Measurements from ENCODE around the gene SELENOS.

The SELENOS gene

DNA sequence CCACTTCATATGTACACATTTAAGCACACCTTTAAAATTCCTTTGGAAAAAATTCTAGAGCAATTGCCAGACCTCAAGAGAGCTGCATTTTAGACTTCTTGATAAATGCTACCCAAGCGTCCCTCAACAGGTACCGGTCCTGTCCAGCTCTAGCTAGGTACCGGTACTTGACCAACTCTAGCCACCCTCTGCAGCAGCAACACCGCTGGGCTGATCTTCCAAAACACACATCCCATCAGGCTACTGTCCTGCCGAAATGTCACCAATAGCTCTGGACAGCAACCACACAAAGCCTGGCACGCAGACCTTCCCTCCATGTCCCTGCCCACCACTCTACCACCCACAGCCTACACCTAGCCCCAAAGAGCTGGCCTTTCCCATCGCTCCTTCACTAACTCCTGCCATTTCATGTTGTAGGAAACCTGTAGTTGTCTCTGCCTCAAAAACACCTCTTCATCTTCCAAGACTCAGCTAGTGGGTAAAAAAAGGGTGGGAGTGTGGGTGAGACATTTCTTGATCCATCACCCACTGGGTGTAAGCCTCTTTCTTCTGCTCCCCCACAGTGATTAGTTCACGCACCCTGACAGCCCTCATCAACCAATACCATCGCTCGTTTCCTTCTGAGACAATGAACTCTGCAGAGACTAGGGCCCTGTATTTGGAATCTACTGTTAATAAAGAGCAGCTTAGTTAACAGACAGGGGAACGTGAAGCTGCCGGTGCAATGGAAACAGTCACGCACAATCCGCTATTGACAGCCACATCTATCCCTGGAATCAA lies 32.2 kb downstream of the SELENOS start:
- H3K9me3 ChIP-seq (replicated peaks; ENCODE audit: insufficient read depth, low read length), result no peaks in the 10 kb centered on the region
- no peak overlapping the region for H2AFZ ChIP-seq (ENCODE audit: low read length)
- no peak overlapping the region for H3K4me3 ChIP-seq (ENCODE audit: low read length)
- DNase-seq, result no peak
- H3K4me2 ChIP-seq (ENCODE audit: low read depth, low read length), result peak overlapping the region; percentile 12; the same call in 1 of the 2 replicates
- peaks cover 58% of the 10 kb centered on the region for H3K4me1 ChIP-seq (ENCODE audit: low read length)
- H3K9me2 ChIP-seq (replicated peaks; ENCODE audit: insufficient read depth, low read length), result no peaks in the 10 kb centered on the region
- H4K20me1 ChIP-seq (ENCODE audit: insufficient read depth, low read length), result no peaks in the 10 kb centered on the region
- peaks cover 32% of the 10 kb centered on the region for H3F3A ChIP-seq (ENCODE audit: insufficient read depth, low read length)
- H3K79me2 ChIP-seq (ENCODE audit: low read length), result peaks cover 100% of the 10 kb centered on the region
- peaks cover 13% of the 10 kb centered on the region for H3K36me3 ChIP-seq (replicated peaks; ENCODE audit: insufficient read depth, low read length)
- H3K9ac ChIP-seq (ENCODE audit: low read length), result no peak overlapping the region
- peak overlapping the region; percentile 7; the same call in 1 of the 2 replicates for H3K27ac ChIP-seq (ENCODE audit: low read length)
- H3K27me3 ChIP-seq (replicated peaks; ENCODE audit: insufficient read depth, low read length), result no peaks in the 10 kb centered on the region
- TF ChIP-seq EZH2phosphoT487 (IDR thresholded peaks at IDR 0.05; ENCODE audit: low read length), result no peak

DNA sequence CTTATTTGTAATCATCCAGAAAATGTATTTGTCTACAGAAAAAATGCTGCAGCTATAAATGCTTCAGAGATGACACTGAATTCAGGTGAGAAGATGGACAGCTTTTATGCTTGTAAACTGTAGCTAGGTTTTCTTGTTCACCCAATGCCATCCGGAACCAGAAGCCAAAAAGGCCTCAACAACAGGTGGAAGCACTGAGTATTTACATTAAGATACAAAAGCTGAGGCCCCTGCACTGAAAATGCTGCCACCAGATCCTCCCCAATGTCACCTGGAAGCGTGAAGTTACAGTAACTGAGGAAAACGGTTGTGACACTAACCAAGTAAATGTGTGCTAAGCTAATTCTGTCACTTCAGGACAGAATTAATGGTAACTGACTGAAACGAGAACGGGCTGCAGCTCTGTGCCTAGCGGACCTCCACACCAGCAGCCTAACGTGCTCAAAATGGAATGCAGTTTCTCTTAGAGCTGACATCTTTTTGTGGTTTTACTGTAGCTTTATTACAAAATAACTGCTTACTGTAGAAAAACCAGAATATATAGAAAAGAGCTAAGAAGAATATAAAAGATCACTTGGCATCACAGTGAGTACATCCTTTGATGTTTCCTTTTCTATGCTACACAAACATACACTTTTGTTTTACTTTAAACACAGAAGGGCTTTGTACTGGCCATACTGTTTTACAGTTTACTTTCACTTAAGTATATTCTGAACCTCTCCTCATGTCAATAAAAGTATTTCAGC lies 33.1 kb downstream of the SELENOS start:
- peaks cover 53% of the 10 kb centered on the region for H3K4me1 ChIP-seq (ENCODE audit: low read length)

DNA sequence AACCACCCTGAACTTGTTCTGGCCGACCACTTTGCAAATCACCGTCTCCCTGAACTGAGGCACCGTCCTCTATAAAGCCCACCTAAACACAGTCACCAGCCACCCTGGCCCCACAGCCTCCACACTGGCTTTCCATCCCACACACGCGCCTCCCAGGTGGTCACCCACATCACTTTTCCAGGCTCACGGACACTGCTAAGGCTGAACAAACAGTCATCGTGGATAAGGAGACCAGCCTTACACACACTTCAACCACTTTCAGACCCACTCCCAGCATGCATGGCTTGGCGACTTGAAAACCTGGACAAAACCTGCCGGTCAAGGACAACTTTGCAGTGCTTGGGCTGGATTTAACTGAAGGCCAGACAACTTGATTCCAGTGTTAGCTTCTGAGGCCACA lies 33.9 kb downstream of the SELENOS start:
- Histone ChIP-seq H3K4me1 (ENCODE audit: low read length) (peaks cover 53% of the 10 kb centered on the region), H3K4me2 (ENCODE audit: low read depth, low read length) (peak overlapping the region; percentile 40; the same call in 1 of the 2 replicates), H3F3A (ENCODE audit: insufficient read depth, low read length) (peaks cover 32% of the 10 kb centered on the region), H3K27ac (ENCODE audit: low read length) (peak overlapping the region; percentile 72; the same call in 1 of the 2 replicates), H3K79me2 (ENCODE audit: low read length) (peaks cover 100% of the 10 kb centered on the region), H3K27me3 (replicated peaks; ENCODE audit: insufficient read depth, low read length) (no peaks in the 10 kb centered on the region), H2AFZ (ENCODE audit: low read length) (no peak overlapping the region), H3K4me3 (ENCODE audit: low read length) (0 out of 2 replicates have a peak overlapping the region, but pooled peaks have one; percentile 9), H3K9ac (ENCODE audit: low read length) (no peak overlapping the region), H3K36me3 (replicated peaks; ENCODE audit: insufficient read depth, low read length) (peaks cover 13% of the 10 kb centered on the region), H4K20me1 (ENCODE audit: insufficient read depth, low read length) (no peaks in the 10 kb centered on the region), H3K9me2 (replicated peaks; ENCODE audit: insufficient read depth, low read length) (no peaks in the 10 kb centered on the region), H3K9me3 (replicated peaks; ENCODE audit: insufficient read depth, low read length) (no peaks in the 10 kb centered on the region)
- DNase-seq, result no peak
- no peak for TF ChIP-seq EZH2phosphoT487 (IDR thresholded peaks at IDR 0.05; ENCODE audit: low read length)
- TF ChIP-seq EZH2 (optimal IDR thresholded peaks at IDR 0.05; ENCODE audit: low read depth, low read length), result no peak
- TF ChIP-seq, protein P1, sequence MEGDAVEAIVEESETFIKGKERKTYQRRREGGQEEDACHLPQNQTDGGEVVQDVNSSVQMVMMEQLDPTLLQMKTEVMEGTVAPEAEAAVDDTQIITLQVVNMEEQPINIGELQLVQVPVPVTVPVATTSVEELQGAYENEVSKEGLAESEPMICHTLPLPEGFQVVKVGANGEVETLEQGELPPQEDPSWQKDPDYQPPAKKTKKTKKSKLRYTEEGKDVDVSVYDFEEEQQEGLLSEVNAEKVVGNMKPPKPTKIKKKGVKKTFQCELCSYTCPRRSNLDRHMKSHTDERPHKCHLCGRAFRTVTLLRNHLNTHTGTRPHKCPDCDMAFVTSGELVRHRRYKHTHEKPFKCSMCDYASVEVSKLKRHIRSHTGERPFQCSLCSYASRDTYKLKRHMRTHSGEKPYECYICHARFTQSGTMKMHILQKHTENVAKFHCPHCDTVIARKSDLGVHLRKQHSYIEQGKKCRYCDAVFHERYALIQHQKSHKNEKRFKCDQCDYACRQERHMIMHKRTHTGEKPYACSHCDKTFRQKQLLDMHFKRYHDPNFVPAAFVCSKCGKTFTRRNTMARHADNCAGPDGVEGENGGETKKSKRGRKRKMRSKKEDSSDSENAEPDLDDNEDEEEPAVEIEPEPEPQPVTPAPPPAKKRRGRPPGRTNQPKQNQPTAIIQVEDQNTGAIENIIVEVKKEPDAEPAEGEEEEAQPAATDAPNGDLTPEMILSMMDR (IDR thresholded peaks at IDR 0.05; ENCODE audit: low read length), result no peak

More for the DNA sequence above, 33.1 kb downstream of the SELENOS start:
- H3K27ac ChIP-seq (ENCODE audit: low read length), result peak overlapping the region; percentile 72; the same call in 1 of the 2 replicates
- no peak overlapping the region for H3K4me3 ChIP-seq (ENCODE audit: low read length)
- peak overlapping the region; percentile 40; the same call in 1 of the 2 replicates for H3K4me2 ChIP-seq (ENCODE audit: low read depth, low read length)
- no peak for DNase-seq
- no peaks in the 10 kb centered on the region for H3K9me3 ChIP-seq (replicated peaks; ENCODE audit: insufficient read depth, low read length)
- H3K9ac ChIP-seq (ENCODE audit: low read length), result no peak overlapping the region
- no peaks in the 10 kb centered on the region for H3K9me2 ChIP-seq (replicated peaks; ENCODE audit: insufficient read depth, low read length)
- TF ChIP-seq EZH2 (optimal IDR thresholded peaks at IDR 0.05; ENCODE audit: low read depth, low read length), result no peak
- no peak for TF ChIP-seq EZH2phosphoT487 (IDR thresholded peaks at IDR 0.05; ENCODE audit: low read length)
- TF ChIP-seq, protein P1 (IDR thresholded peaks at IDR 0.05; ENCODE audit: low read length), result no peak
- no peaks in the 10 kb centered on the region for H3K27me3 ChIP-seq (replicated peaks; ENCODE audit: insufficient read depth, low read length)
- H3K36me3 ChIP-seq (replicated peaks; ENCODE audit: insufficient read depth, low read length), result peaks cover 13% of the 10 kb centered on the region
- H4K20me1 ChIP-seq (ENCODE audit: insufficient read depth, low read length), result no peaks in the 10 kb centered on the region
- peaks cover 100% of the 10 kb centered on the region for H3K79me2 ChIP-seq (ENCODE audit: low read length)
- H2AFZ ChIP-seq (ENCODE audit: low read length), result no peak overlapping the region
- peaks cover 32% of the 10 kb centered on the region for H3F3A ChIP-seq (ENCODE audit: insufficient read depth, low read length)
